Gastroesophageal sphincter (tissue), 3 donors: ENCODE data around the gene TCF4.

Experiments used
- CTCF ChIP-seq, 4 experiments: fragments of 200-600 bp in 2 of 4; fragments of 450-650 bp in 2 of 4; sonication (generic) in 1 of 4; IDR thresholded peaks; one replicate each; pipeline ENCODE4 v1.5.1; 2017 to 2019; ENCODE audit warnings: antibody characterized with exemption in 4 of 4, mild to moderate bottlenecking in 2 of 4, moderate library complexity in 2 of 4
- EP300 ChIP-seq: sonication (generic); formaldehyde crosslinking; IDR thresholded peaks from one replicate; pipeline ENCODE4 v1.6.1; 2017; ENCODE audit warnings: antibody characterized with exemption, mild to moderate bottlenecking
- POLR2A ChIP-seq, 2 donors: fragments of 450-650 bp; IDR thresholded peaks; one replicate each; pipeline ENCODE4 v1.6.1; 2017; ENCODE audit warnings: antibody characterized with exemption in 2 of 2, mild to moderate bottlenecking in 2 of 2, moderate library complexity in 1 of 2
- POLR2AphosphoS5 ChIP-seq: sonication (generic); formaldehyde crosslinking; IDR thresholded peaks from one replicate; pipeline ENCODE4 v1.6.1; 2017; ENCODE audit warnings: antibody characterized with exemption

GRCh38 chr18:55195863-55196262 is 392.1 kb downstream of the TCF4 start:
- TF ChIP-seq CTCF (IDR thresholded peaks at IDR 0.05) (no peak), EP300 (no peak), POLR2A (IDR thresholded peaks at IDR 0.05) (no peak), POLR2AphosphoS5 (no peak)
